Smooth muscle cell of trachea (primary cell): ENCODE measurements around the gene GSTA2. TPM values are rescaled to one million over a fixed set of nuclear protein-coding genes. Genes with fewer than 3 reads are reported as not detected.

Experiments used
- total RNA-seq: library from RNA; depleted of rRNA; stranded (reverse); fragments of >200 nt; gene quantifications from 2 replicates; pipeline ENCODE4 v1.2.1, GENCODE V29; 2014

Gene GSTA2
- not detected in 2 replicates for total RNA-seq

DNA sequence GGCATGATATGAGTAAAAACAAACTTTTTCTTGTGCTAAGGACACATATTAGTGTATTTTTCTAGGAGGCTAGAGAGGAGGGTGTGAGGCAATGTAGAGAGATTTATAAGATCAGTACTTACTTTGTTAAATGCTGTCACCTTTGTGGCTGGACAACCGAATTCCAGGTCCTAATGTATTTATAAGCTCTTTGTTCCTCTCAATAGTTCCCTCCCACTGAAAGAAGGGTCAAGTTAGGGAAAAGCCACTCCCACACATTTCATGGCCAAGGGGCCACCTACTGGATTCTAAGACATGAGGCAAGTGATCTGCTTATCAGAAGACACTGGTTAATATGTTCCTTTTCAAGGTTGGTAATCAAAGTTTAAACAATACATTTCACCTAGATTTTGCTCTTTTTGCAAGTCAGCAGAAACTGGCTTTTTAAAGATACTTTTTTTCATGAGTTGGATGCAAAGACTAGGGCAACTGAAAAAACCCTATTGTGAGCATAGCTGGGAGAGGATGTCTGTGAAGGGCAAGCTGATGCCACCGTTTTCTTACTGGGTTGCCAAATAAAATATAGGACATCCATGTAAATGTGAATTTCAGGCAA is at the start of gene GSTA2:
Gene GSTA2 (minus strand): TSS at position 154 of the 595 bp plus-strand sequence. CDS start 5,528 bp downstream, outside the sequence.

DNA sequence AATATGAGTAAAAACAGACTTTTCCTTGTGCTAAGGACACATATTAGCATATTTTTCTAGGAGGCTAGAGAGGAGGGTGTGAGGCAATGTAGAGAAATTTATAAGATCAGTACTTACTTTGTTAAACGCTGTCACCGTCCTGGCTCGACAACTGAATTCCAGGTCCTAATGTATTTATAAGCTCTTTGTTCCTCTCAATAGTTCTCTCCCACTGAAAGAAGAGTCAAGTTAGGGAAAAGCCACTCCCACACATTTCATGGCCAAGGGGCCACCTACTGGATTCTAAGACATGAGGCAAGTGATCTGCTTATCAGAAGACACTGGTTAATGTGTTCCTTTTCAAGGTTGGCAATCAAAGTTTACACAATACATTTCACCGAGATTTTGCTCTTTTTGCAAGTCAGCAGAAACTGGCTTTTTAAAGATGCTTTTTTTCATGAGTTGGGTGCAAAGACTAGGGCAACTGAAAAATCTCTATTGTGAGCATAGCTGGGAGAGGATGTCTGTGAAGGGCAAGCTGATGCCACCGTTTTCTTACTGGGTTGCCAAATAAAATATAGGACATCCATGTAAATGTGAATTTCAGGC is 40.5 kb upstream of the GSTA2 start, which contains the start of gene GSTA1:
Gene GSTA1 (minus strand): TSS at position 149 of the 588 bp plus-strand sequence. CDS start 4,549 bp downstream, outside the sequence.

Other genes with a start within 250 kb of the GSTA2 start
- 78.5 and 113 TPM in 2 replicates for gene TRAM2, start 186.4 kb downstream of the GSTA2 start, total RNA-seq
- gene TMEM14A, start 92.4 kb downstream of the GSTA2 start, total RNA-seq = 31.9 and 50.0 TPM in 2 replicates
- not detected in 2 replicates for gene GSTA1, start 40.3 kb upstream of the GSTA2 start, total RNA-seq
- not detected in 2 replicates for gene GSTA5, start 77.3 kb upstream of the GSTA2 start, total RNA-seq
- gene GSTA3, start 146.2 kb upstream of the GSTA2 start, total RNA-seq = not detected in 2 replicates
- gene GSTA4, start 231.8 kb upstream of the GSTA2 start, total RNA-seq = 68.5 and 78.2 TPM in 2 replicates